Medulla oblongata (tissue), 1 donor: Measurements from ENCODE around the gene DOCK3.
A peak's percentile ranks its signal among the peaks of the same experiment; 100 is the strongest.
"Not testable (repeated sequence)": the region's sequence is repeated elsewhere in the genome, so short reads cannot be mapped to it uniquely, and the experiment has no call there.

Experiments
- DNase-seq: peaks from one replicate; pipeline ENCODE4 v3.0.0-alpha.2; 2015; ENCODE audit errors: extremely low spot score

The DOCK3 gene

DNA sequence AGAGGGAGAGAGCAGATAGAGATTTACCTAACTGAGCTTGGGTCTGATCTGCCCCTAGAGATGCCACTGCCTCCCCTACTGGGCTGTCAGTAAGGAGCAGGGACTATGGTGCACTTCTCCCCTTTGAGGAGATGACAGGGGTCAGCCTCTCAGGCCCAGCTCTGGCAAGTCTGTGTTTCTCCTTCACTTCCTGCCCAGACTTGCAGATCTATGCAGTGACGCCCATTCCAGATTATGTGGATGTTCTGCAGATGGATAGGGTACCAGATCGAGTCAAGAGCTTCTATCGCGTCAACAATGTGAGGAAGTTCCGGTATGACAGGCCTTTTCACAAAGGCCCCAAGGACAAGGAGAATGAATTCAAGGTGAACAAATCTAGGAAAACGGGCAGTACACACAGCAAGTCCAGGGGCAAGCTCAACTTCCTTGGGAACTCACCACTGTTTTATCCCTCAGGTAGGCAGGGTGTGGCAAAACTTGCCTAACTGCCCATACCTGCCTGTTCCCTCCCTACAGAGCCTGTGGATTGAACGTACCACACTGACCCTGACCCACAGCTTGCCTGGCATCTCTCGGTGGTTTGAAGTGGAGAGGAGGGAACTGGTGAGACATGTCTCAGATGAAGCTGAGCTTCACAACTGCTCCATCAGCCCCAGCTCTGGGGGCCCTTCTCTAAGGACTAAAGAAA, 681.3 kb downstream of the DOCK3 start:
- DNase-seq = no peak

DNA sequence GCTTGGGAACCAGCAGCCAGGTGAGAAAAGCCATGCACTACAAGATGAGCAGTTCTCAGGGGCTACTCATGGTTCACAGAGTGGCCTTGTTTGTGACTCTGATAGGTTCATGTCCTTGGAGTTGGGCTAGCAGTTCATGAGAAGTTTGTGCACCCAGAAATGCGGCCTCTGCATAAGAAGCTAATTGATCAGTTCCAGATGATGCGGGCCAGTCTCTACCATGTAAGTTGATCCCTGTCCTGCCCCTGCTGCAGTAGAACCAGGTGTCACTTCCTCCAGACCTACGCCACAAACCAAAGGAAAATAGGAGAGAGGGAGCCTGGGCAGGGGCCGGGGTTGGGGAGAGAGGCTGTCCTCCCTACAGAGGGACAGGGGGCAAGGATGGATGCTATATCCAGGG, 683.1 kb downstream of the DOCK3 start:
- no peak for DNase-seq

DNA sequence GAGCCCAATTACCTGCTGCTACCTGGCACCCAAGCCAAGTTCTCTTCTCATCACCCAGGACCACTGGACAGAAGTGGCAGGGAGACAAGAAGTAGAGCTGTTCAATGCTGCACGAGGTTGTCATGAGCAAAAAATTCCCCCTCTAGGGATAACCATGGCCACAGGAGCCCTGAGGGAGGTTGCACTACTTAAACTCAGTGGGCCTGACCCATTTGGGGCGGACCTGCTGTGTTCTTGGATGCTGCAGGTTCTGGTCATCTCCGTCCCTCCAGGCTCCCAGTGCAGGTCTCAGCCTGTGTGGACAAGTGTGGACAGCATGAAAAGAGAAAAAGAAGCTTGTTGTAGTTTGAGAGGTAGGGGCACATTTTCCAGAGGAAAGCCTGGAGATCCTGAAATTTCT, 684.3 kb downstream of the DOCK3 start:
- DNase-seq = no peak

DNA sequence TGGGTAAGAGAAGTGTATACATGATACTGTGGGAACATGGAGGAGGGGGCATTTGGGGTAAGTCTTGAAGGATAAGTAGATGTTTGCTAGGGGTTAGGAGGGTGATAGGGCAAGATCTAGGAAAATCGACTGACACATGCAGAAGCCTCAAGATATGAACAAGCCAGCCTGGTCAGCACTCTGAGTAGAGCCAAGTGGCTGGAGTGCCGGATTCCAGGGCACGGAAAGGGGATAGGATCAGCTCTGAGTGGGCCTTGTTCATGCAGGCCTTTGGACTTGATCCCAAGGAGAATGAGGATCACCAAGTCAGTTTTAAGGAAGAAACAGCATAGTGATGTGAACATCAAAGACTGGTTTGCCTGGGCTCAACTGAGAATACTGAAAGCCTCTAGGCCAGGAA, 686.1 kb downstream of the DOCK3 start:
- DNase-seq = no peak

DNA sequence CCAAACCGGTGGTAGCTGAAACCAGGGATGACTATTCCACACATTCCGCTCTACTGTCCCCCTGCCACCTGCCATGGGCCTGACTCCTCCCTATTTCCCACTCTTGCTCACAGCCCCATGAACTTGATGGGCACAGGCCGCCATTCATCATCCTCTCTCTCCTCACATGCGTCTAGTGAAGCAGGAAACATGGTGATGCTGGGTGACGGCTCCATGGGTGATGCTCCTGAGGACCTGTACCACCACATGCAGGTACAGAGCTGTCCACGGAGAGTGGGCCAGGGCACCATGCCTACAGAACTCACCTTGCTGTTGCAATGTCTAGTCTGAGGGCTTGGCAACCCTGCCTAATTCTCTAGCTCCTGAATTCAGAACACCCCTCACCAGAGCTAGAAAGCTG, 687.0 kb downstream of the DOCK3 start:
- DNase-seq = no peak

DNA sequence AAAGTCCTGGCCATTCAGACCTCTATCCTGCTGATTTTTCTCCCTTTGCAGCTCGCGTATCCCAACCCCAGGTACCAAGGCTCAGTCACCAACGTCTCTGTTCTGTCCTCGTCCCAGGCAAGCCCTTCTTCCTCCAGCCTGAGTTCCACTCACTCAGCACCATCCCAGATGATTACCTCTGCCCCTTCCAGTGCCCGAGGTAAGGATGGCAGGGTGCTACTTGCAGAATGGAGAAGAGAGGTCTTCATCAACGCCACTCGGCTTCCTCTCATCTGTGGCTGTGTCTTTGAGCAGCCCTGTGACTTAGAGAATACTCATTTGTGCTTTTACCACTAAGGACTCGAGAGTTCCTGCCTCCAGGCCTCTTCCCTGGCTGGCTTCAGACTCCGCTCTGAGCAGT, 687.7 kb downstream of the DOCK3 start:
- DNase-seq = no peak

DNA sequence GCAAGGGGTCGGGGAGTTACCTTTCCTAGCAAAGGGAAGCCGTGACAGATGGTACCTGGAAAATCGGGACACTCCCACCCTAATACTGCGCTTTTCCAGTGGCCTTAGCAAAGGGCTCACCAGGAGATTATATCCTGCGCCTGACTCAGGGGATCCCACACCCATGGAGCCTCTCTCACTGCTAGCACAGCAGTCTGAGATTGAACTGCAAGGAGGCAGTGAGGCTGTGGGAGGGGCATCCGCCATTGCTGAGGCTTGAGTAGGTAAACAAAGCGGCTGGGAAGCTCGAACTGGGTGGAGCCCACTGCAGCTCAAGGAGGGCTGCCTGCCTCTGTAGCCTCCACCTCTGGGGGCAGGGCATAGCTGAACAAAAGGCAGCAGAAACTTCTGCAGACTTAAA, 693.5 kb downstream of the DOCK3 start:
- DNase-seq = not testable (repeated sequence)

DNA sequence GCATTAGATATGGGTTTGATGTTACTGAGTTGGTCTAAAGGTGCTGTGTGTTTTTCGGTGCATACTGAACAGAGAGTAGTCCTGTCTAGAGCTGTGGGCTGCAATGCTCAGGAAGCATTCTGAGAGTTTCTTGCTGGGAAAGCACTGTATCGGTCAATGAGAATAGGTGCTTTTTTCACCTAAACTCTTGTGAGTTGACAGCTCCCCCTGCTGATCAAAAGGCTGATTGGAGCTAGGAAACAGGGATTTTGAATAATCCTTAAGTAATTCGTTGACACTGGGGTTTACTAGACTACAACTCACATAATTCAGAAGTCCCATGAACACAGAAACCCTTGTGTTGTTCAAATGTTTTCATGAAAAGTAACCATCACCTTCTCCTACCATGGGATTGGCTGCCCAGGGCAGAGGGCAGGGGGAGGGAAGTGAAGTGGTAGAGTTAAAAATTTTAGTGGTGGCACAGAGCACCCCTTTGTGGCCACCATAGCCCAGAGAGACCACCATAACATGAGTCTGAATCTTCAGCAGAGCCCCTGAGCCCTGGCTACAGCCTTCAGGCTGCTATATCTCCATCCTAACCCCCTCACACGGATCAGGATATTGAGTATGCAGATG, 697.3 kb downstream of the DOCK3 start:
- peak; percentile 78 for DNase-seq

DNA sequence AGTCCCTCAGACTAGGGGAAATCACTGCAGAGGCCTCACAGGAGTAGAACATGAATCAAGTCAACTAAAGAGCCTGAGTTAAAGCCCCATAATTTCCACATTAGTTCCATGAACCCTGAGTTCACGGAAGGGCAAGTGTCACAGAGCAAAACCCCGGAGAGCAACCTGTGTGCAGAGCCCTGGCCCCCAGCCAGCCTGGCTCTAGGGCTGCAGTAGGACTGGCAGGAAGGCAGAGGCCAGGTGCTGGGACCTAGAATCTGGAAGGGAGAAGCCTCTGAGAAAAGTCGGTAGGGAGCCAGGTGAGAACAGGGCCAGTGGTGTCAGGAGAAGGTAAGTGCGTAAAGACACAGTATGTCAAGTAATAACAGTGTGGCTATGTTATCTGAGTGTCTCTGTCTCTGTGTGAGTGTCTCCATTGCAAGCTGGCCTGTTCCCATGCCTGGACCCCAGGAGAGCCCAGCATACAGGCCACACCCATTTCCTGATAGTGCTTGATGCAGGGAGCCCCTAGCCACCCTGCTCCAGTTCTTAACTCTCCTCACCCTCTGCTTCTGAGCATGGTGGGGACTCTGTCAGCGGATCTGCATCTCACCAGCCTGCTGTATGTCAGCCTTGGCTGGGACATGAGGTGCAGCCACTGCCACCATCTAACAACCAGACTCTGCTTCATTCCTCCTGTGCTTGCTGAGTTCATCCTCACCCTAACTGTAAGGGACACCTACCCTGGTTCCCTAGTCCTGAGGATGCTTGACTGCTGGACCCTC, 699.1 kb downstream of the DOCK3 start:
- DNase-seq = no peak

DNA sequence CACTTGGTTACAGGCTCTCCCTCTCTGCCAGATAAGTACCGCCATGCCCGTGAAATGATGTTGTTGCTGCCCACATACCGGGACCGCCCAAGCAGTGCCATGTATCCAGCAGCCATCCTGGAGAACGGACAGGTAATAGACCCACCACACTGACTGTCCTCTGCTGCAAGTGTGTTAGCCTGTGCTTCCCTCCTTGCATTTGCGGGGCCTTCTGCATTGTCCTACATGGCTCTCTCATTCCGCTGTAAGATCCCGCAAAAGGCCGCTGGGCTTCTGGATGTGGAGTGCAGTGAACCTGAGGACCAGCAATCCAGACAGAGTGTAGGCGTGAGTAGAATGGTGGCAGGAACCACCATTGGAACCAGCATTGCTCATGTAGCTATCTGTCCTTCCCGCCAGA, 699.7 kb downstream of the DOCK3 start:
- DNase-seq = no peak

DNA sequence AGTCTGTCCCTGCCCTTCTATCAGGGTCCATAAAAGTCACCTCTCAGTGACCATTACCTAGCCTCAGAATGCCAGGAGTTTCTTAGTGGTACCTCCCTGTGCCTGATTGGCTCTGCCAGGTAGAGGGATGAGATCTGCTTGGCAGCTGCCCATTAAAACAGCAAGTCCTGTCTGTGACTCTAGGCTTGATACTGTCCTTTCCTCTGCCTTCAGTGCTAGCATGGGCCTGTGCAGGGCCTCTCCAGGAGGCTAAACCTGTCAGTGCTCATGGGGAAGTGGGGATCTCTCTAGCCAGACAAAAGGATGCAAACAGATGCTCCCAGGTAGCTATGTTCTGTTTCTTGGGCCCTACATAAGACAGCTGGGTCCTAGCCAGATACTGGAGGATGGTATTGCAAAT, 700.4 kb downstream of the DOCK3 start:
- DNase-seq = no peak

DNA sequence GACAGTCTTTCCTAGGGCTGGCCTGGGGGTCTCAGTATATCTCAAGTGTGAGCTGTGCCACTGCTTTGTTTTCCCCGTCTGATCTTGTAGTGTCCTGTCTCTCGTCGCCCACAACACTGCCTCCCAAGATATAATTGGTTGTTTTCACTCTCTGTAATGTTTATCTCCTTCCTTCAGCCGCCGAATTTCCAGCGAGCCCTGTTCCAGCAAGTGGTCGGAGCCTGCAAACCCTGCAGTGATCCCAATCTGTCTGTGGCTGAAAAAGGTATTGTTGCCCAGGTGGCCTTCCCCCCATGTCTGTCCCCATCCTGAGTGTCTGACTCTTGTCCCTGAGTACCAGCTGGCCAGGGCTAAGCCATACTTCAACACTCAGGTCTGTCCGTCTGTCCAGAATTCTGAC, 700.8 kb downstream of the DOCK3 start:
- DNase-seq = no peak

DNA sequence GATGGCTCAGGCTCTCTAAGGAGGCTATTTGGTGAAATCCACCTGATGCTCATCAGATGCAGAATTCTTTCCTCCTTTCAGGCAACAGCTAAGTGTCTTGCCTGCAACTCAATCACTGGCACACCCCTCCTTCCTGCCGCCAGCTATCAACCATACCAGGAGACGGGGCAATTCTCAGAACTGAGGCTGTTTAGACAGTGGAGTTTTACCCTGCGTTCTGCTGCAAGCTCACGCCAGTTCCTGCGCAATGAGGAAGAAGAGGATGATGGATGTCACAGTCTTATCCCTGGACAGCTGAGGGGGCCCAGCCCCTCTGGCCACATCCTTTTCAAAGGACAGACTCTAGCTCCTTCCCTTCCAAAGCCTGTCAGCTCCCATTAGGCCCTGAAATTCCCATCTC, 703.3 kb downstream of the DOCK3 start:
- no peak for DNase-seq

DNA sequence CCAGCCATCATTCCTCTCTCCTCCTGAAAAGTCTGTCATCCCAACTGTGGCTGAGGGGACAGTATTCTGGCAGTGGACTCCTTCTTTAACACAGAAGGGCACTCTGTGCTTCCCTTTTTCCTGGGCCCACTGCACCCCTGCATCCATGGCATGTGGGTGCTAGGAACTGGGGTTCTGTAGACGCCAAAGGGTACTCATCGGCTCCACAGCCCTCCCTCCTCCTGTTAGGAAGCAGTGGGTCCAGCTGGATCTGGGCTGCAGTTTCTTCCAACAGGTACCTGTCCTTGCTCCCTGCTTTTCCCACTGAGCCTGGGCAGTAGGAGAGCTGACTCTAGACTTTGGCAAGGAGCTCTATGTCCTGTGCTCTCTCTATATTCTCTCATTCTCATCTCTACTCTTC, 704.0 kb downstream of the DOCK3 start:
- no peak for DNase-seq

DNA sequence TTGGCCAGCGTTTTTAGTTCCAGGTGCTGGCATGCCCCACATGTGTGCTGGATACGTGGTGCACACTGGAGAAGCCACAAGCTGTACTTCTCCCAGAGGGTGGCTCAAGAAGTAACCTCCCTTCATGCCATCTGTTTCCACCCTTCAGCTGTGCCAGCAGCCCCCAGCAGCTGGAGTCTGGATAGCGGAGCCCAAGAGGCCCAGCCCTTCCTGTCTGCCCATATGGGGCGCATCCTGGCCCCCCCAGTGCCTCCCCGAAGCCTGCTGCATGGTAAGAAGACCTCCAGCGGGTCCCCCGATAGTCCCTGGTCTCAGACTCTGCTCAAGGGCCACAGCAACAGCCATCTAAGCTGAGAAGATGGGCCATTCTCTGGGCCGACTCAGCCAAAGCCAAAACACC, 704.6 kb downstream of the DOCK3 start:
- DNase-seq = no peak

DNA sequence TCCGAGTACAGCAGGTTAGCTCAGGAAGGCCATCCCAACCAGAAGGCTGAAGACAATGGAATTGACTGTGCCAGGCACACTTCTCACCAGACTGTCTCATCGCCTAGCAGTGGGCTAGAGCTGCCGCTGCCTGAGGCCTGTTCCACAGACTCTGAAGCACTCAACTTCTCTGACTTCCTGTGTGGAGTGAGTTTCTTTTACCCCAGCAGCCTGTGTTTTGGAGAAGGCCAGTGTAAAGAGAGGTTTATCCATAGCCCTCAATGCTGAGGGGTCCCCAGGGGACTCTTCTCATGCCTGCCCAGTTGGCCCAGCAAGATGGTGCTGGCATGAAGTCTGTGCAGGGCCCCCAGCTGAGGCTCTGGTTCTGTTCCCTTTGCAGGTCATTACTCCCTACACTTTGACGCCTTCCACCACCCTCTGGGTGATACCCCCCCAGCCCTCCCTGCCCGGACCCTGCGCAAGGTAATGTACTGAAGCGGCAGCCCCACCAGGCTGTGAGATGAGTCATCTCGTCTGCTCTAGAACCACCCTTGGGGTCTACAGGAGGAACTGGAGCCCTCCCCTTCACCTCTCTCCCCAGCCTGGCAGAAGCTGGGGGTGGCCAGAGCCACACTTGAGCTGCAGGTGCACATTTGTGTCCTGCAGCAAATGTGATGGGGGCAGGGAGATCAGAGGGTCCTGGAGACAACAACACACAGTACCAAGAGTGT, 705.2 kb downstream of the DOCK3 start:
- no peak for DNase-seq

DNA sequence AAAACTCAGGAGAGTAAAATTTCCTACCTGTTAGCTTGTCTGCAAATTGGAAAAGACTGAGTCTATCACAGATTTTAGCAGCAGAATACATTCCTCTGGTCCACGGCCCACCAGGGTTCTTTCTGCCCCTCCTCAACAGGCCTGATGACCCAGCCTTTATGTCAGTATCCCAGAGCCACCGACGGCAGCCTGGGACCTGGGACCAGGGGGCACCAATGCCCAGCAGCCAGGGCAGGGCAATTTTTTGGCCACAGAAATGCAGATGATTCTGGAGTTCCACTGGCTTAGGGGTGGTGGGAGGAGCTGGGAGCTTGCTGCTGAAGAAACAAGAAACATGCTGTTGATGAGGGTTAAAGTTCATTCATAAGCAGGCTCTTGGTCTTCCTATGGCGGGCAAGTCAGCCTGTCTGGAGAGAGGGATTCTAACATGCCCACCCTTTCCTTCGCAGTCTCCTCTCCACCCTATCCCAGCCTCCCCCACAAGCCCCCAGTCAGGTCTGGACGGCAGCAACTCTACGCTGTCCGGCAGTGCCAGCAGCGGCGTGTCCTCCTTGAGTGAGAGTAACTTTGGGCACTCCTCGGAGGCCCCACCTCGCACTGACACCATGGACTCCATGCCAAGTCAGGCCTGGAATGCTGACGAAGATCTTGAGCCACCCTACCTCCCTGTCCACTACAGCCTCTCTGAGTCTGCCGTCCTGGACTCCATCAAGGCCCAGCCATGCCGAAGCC, 706.0 kb downstream of the DOCK3 start:
- DNase-seq = no peak

DNA sequence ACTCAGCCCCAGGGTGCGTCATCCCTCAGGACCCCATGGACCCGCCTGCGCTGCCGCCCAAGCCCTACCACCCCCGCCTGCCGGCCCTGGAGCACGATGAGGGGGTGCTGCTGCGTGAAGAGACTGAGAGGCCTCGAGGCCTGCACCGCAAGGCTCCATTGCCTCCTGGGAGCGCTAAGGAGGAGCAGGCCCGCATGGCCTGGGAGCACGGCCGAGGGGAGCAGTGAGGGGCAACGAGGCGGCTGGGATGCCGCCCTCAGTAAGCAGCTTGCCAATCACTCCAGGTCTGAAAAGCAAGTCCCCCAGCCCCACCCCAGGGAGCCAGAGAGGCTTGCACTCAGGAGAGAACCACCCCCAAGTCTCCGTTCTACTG, 706.6 kb downstream of the DOCK3 start:
- no peak for DNase-seq

DNA sequence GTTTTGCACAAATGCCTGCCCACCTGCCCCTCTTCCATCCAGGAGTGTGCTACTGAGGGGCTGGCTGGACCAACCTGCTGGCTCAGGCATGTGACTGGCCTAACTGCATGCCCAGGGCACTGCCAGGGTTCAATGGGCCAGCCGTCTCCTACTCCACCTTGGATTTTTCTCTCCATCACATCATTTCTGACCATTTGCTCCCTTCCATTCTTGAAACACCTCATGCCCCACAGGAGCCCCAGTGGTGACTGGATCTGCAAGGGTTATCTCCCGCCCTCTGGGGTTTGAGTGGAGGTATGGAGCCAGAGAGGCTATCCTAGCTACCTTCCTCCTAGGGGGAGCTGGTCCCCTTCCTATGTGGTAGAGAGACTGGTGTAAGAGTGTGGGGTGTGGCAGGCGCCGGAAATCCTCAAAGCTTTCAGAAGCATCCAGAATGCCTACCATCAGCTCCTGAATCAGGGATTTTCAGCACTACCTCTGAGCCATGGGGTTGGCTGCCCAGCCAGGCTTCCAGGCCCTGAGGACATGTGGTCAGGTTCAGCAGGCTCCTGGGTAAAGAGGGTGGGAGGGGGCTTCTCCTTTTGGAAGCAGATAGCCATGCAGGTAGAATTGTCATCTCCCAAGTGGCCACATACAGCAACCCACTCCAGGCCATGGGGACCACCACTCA, 707.5 kb downstream of the DOCK3 start:
- no peak for DNase-seq

DNA sequence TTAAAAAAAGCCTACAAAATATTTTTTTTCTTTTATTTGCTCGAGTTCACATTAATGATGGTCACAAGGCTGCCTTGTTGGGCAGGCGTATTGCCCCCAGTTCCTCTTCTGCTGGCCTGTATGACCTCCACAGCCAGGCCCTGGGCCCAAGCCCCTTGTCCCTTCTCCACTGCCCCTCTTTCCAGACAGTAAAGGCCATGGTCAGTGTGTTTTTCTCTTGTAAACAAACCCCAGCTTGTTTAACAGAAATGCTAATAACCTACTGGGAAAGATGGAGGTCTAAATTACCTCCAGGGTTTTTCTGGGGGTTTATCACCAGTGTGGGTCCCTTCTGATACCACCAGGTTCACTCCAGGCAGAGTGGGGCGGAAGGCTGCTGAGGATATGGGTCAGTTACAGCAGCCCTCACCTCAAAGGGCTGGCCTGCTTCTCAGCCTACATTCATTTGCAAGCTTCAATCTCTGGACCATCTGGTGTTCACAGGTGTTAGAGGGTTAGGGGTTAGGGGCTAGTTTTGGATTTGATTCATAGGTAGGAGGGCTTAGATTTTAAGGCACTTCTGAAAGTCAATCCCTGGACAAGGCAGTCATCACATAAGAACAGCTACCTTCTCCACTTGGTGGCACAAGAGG, 708.3 kb downstream of the DOCK3 start:
- DNase-seq = no peak
